HepG2 (cell line): Measurements from ENCODE around the gene FRS2. TPM values are rescaled to one million over a fixed set of nuclear protein-coding genes. Genes with fewer than 3 reads are reported as not detected.

Source experiments
- ATAC-seq: fragments of 200-7000 bp; cut with Tn5 transposase; 3 replicates; pipeline ENCODE4 v1.9.1; 2020; ENCODE audit warnings: mild to moderate bottlenecking, moderate library complexity
- BruUV-seq: library from RNA; stranded (reverse); fragments of 400-500 nt; replicated peaks from 2 replicates; lab custom pipeline; 2021; lab: Mats Ljungman, UMichigan
- CTCF ChIA-PET: fragments of 300-600 bp; formaldehyde crosslinking; extraction: SDS; loops from one replicate; lab custom pipeline; 2021; ENCODE audit warnings: low total read pairs, inconsistent platforms, low intra/inter-chr PET ratio; lab: Yijun Ruan, JAX
- POLR2A ChIA-PET: fragments of 350-600 bp; sonication (Branson Sonifier 250); formaldehyde crosslinking; loops from one replicate; lab custom pipeline; 2020; ENCODE audit warnings: antibody characterized with exemption, inconsistent platforms; lab: Yijun Ruan, JAX
- DNase-seq: peaks from one replicate; pipeline ENCODE4 v3.0.0-alpha.2; 2015; ENCODE audit warnings: low spot score
- FAIRE-seq: peaks from 3 replicates; lab custom pipeline; 2011; peaks lifted over from hg19 to GRCh38; lab: Jason Lieb, UNC
- H2AFZ ChIP-seq: one replicate; pipeline ENCODE4 v1.6.1; 2011; ENCODE audit warnings: low read length, inconsistent platforms
- H3K27ac ChIP-seq: fragments of 300-600 bp; 3 replicates; pipeline ENCODE4 v1.8.0; 2011; ENCODE audit warnings: mixed run types, mild to moderate bottlenecking, mixed read lengths, low read length, inconsistent platforms; ENCODE audit not compliant: insufficient read depth; ENCODE audit errors: extremely low read length
- H3K27me3 ChIP-seq, 2 experiments: fragments of 200-600 bp in 1 of 2; 2 replicates in 1 of 2; 3 replicates in 1 of 2; pipeline versions ENCODE4 v1.6.0 to v1.8.0; 2011; ENCODE audit warnings: low read length in 2 of 2, mild to moderate bottlenecking in 2 of 2, moderate library complexity in 2 of 2, inconsistent platforms in 1 of 2; ENCODE audit not compliant: insufficient read depth in 2 of 2, control insufficient read depth in 1 of 2
- H3K36me3 ChIP-seq, 2 experiments: fragments of 200-600 bp in 1 of 2; replicated peaks in 1 of 2; 2 replicates in 1 of 2; 3 replicates in 1 of 2; pipeline versions ENCODE4 v1.5.1 to v1.8.0; 2011; ENCODE audit warnings: low read length in 2 of 2, inconsistent platforms in 1 of 2; ENCODE audit not compliant: insufficient read depth in 2 of 2, control insufficient read depth in 1 of 2
- H3K4me1 ChIP-seq: 2 replicates; pipeline ENCODE4 v1.5.1; 2012; ENCODE audit warnings: low read length, inconsistent platforms; ENCODE audit not compliant: insufficient read depth
- H3K4me2 ChIP-seq: 2 replicates; pipeline ENCODE4 v1.6.0; 2011; ENCODE audit warnings: low read depth, low read length, inconsistent platforms
- H3K4me3 ChIP-seq, 3 experiments: fragments of 200-600 bp in 1 of 3; sonication (generic), shearing (Covaris generic) in 1 of 3; replicated peaks in 1 of 3; 2 replicates each; pipeline ENCODE4 v1.5.1; 2011 to 2016; ENCODE audit warnings: low read length in 3 of 3, inconsistent platforms in 2 of 3, low read depth in 2 of 3, mild to moderate bottlenecking in 2 of 3, control low read depth in 1 of 3, mixed read lengths in 1 of 3; ENCODE audit not compliant: insufficient read depth in 1 of 3
- H3K79me2 ChIP-seq: one replicate; pipeline ENCODE4 v1.6.1; 2011; ENCODE audit warnings: low read length, inconsistent platforms; ENCODE audit not compliant: insufficient read depth
- H3K9ac ChIP-seq: 2 replicates; pipeline ENCODE4 v1.6.0; 2011; ENCODE audit warnings: mild to moderate bottlenecking, low read depth, low read length, inconsistent platforms; ENCODE audit not compliant: insufficient read depth
- H3K9me3 ChIP-seq: 2 replicates; pipeline ENCODE4 v1.5.1; 2012; ENCODE audit warnings: mild to moderate bottlenecking, low read length
- H4K20me1 ChIP-seq: 2 replicates; pipeline ENCODE4 v1.6.0; 2011; ENCODE audit warnings: inconsistent platforms, mild to moderate bottlenecking, low read length, moderate library complexity; ENCODE audit not compliant: insufficient read depth
- ARID5B ChIP-seq: IDR thresholded peaks from 2 replicates; pipeline ENCODE4 v1.4.0; 2020; ENCODE audit warnings: mild to moderate bottlenecking, missing genetic modification reagents
- ATF7-NPFF ChIP-seq: sonication (generic); formaldehyde crosslinking; IDR thresholded peaks from 2 replicates; pipeline ENCODE4 v1.8.1; 2023; ENCODE audit warnings: mild to moderate bottlenecking, low read depth, missing genetic modification reagents, moderate library complexity
- PTBP1 ChIP-seq: fragments of 200-400 bp; formaldehyde crosslinking; IDR thresholded peaks from 2 replicates; pipeline ENCODE4 v1.6.1; 2018; ENCODE audit warnings: low read length, low read depth; ENCODE audit not compliant: poor library complexity, severe bottlenecking
- SAFB2 ChIP-seq: sonication (generic); formaldehyde crosslinking; IDR thresholded peaks from 2 replicates; pipeline ENCODE4 v1.5.1; 2020; ENCODE audit warnings: missing genetic modification reagents, low read depth, mild to moderate bottlenecking, borderline replicate concordance
- SCMH1 ChIP-seq: sonication (generic); formaldehyde crosslinking; IDR thresholded peaks from 2 replicates; pipeline ENCODE4 v1.9.0; 2021; ENCODE audit warnings: missing genetic modification reagents, mild to moderate bottlenecking, borderline replicate concordance
- SIN3A ChIP-seq: IDR thresholded peaks from 2 replicates; pipeline ENCODE4 v1.6.1; 2011; ENCODE audit warnings: low read depth, mild to moderate bottlenecking, control low read depth, low read length, borderline replicate concordance
- ZFP36L2 ChIP-seq: sonication (generic); formaldehyde crosslinking; IDR thresholded peaks from 2 replicates; pipeline ENCODE4 v1.4.0; 2020; ENCODE audit warnings: missing genetic modification reagents
- WGBS: methylation state at CpG from one replicate; pipeline ENCODE4 v1.1.6; 2017; ENCODE audit warnings: low lambda C conversion rate; 5-methylcytosine and 5-hydroxymethylcytosine counted together
- in situ Hi-C: cut with HindIII; loops from 2 replicates; pipeline ENCODE4 v1.10.0; 2017; ENCODE audit warnings: low pct_unique_long_range_greater_than_20kb; ENCODE audit not compliant: extremely low pct_ligation_motif_present
- intact Hi-C: fragments of 100-400 bp; cut with micrococcal nuclease; formaldehyde crosslinking; loops from one replicate; pipeline ENCODE4 v1.10.0; 2022; ENCODE audit not compliant: unreplicated experiment
- polyA plus RNA-seq, 8 experiments: library from polyadenylated mRNA; depleted of rRNA in 3 of 8; stranded (reverse) in 7 of 8; unstranded in 1 of 8; fragments of >200 nt; fragmentation: Illumina TruSeq in 4 of 8; extraction: Trizol in 4 of 8; gene quantifications; 2 replicates each; pipeline versions ENCODE4 v1.2.1 to v1.2.3, GENCODE V29; 2011 to 2016; ENCODE audit warnings: low read depth in 4 of 8, missing spikeins in 1 of 8, mixed read lengths in 1 of 8; ENCODE audit not compliant: insufficient read depth in 1 of 8
- total RNA-seq, 5 experiments: library from RNA; depleted of rRNA; stranded (reverse); fragments of >200 nt; fragmentation: Illumina TruSeq; extraction: Trizol; gene quantifications; 2 replicates each; pipeline ENCODE4 v1.2.3, GENCODE V29; 2016; ENCODE audit warnings: low read depth in 1 of 5

Gene FRS2
- total and polyA plus RNA-seq, 2 of the 13 experiments (the other 11 are each of a cell fraction or from before 2014, with no cell fraction given) = 8.3 to 16.8 TPM

- Histone ChIP-seq H3K9ac (no peak overlapping the region), H3K27ac (no peak overlapping the region), H3K79me2 (no peaks in the 10 kb centered on the region), H3K9me3 (no peaks in the 10 kb centered on the region), H2AFZ (no peak overlapping the region), H3K4me2 (no peak overlapping the region), H4K20me1 (no peaks in the 10 kb centered on the region), H3K27me3 (no peaks in the 10 kb centered on the region), H3K36me3 (no peaks in the 10 kb centered on the region), H3K4me1 (peaks cover 4% of the 10 kb centered on the region; the same call in 1 of the 2 replicates), H3K4me3 (no peak overlapping the region)
- ATAC-seq = no peak
- 60% methylated on average over 3 of the region's 3 CpGs for WGBS
- FAIRE-seq = no peak
- no peak for TF ChIP-seq SIN3A
- no peak for TF ChIP-seq SCMH1 (CRISPR knock-in tag)
- TF ChIP-seq PTBP1 = no peak
- TF ChIP-seq ATF7-NPFF = no peak
- no peak for TF ChIP-seq SAFB2
- no peak for TF ChIP-seq ARID5B
- no peak for TF ChIP-seq ZFP36L2 (CRISPR knock-in tag)
- DNase-seq = no peak
- intact Hi-C loops = no loop called here
- BruUV-seq = no TSS peak
- ChIA-PET CTCF (no interaction called here), POLR2A (interaction anchor here (2.2 kb wide), 1 partner anchor 13 kb away, joined by 9 read pairs; the partner anchor contains the start of gene FRS2)
- in situ Hi-C loops = no loop called here
Observed at GRCh38 chr12:69457433-69457832, 12.8 kb upstream of the FRS2 start.
